GM19397 (cell line): ENCODE data around the gene TNS3.

Experiments used
- ATAC-seq: cut with Tn5 transposase; IDR thresholded peaks from one replicate; pipeline ENCODE4 v1.9.1; 2021; ENCODE audit warnings: mild to moderate bottlenecking, moderate library complexity; ENCODE audit not compliant: unreplicated experiment

Gene TNS3

GRCh38 chr7:47322731-47323130 lies 259.2 kb downstream of the TNS3 start:
- ATAC-seq = no peak

DNA sequence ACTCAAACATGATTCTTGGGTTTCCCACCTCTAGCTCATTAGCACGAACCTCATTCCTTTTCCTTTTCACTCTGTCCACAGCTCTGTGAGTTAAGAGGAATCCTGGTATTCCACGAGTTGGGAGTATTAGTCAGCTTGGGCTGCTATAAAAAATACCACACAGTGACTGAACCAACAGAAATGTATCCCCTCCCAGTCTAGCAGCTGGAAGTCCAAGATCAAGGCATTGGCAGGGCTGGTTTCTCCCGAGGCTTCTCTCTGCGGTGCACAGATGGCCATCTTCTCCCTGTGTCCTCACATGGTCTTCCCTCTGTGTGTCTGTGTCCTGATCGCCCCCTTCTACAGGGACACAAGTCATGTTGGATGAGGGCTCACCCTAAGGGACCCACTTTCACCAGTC lies 261.6 kb downstream of the TNS3 start:
- no peak for ATAC-seq

GRCh38 chr7:47318395-47319182 lies 263.3 kb downstream of the TNS3 start:
- peak; percentile 50 for ATAC-seq

GRCh38 chr7:47317487-47317886 lies 264.4 kb downstream of the TNS3 start:
- no peak for ATAC-seq

DNA sequence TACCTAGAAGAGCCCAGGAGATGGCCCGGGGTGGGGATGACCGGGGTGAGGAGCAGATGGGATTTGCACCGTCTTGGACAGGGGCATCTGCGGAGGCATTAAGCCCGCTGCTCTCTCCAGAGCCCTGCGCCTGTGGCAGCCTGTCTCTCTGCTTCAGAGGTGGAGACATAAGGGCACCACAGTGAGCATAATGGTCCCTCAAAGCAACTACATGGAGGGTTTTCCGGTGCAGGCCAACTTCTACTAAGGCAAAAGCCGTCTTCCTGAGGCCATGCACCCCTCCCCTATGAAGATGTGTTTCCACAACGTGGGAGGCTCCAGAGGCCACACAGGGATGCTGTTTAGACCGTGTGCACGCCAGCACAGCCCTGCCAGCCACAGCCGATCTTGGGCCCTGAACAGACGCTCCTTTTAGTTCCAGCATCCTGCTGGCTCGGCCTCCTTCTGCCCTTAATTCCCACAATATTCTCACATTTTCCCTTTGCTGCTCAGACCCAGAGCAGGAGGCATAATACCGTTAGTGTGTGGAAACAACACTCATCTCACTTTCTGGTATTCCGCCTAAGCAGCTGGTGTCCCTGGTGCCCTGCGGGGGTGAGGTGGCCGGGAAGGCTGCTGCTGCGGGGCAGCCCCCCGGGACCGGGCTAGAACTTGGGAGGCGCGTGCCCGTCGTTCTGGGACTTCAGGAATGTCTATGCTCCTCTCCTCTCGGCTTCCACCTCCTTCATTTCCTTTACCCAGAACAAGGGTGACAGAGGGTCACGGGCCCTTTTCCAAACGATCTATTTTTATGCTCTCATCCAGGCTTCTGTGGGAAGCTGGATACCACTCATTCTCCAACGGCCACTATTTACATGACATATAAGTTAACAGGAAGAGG lies 266.9 kb downstream of the TNS3 start:
- ATAC-seq = no peak

- no peak for ATAC-seq
Measured at GRCh38 chr7:47314248-47314647, 267.7 kb downstream of the TNS3 start.

DNA sequence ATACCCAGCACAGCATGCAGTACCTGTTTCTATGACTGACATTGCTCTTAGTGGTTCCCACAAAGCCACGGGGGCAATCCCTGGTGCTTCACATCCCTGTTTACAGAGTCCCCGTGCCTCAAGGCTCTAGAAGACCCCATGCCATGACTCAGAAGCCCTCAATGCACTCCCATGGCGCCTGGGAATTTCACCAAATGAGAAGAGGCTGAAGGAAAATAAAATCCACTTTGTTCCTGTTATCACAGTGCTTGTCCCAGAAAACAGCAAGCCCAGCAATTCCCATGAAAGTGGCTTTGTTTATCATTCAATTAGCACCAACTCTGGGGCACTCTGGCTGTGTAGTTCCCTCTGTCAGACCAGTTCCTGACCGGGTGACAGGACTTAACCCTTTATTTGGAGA lies 268.3 kb downstream of the TNS3 start:
- ATAC-seq = no peak

DNA sequence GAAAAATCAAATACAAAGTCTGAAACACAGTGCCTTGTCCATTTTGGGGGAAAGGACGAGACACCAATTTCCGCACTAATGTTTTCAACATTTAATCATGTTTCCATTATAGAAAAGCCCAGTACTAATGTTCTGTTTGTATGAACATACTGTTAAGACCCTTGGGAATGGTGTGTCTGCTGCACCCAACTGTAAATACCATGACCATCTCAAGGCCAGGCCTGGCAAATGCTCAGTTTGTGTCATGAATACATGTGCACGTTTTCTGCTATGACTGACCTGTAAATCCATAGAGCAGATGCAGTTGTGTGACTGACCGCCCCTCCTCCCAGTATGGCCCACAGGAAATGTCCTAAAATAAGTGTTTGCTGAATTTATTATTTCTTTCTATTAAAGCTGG lies 270.0 kb downstream of the TNS3 start:
- ATAC-seq = no peak

DNA sequence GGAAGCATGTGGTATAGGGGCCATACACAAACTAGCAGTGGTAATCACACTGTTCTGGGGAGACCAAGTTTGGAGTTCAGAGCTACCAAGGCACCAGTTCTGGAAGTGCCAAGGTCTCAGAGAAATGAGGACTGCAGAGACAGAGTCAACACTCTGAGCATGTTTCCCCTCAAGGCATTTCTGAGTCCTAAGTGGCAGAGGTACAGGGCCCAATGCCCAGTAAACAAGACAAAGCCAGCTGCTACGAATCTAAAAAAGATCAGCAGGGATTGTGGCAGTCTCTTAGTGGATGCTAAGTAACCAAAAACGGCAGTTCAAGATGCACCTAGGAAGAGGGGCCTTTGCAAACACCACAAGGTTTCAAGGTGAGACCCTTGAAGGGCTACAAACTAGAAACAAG lies 271.9 kb downstream of the TNS3 start:
- no peak for ATAC-seq

GRCh38 chr7:47308808-47309207 lies 273.1 kb downstream of the TNS3 start:
- no peak for ATAC-seq

GRCh38 chr7:47307311-47307710 lies 274.6 kb downstream of the TNS3 start:
- ATAC-seq = no peak

DNA sequence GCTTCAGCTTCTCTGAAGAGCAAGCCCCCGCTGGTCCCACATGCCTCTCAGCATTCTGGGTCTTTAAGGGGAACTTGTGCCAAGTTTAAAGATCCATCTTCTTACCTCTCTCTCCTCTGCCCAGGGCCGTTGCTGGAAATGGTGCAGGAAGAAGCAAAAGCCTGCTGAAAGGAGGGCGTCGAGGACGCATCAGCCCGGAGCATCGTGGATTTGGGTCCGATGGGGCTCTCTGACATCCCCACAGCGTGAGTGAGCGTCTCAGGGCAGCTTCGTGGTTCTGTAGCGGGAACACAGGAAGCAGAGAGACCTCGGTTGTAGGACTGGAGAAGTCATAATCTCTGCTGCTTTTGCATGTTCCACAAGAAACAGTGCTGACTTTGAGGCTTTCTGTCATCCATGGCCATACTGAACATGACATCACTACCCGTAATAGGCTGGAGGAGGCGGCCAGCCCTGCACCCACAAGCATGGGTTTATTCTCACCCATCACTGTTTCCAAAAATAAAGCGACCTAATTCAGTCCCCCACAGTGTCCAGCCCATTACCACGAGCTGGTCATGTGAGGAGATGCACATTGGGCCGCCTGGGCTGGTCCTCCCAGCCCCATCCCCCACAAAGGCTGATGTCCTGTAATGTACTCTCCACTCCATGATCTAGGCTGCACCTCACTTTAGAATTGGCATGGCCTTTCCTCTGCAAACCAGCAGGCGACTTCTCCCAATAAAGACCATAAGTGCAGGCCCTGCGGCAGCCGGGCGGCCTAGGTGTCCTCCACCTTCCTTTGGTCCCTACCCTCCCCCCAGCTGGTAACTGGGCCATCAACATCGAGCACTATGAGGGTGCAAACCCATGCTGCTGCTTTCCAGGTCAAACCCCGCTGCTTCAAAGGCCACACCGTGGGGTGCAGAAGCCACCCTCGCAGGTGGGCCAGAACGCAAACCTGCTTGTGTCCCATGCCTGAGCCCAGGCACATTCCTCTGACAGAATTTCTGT lies 276.9 kb downstream of the TNS3 start:
- ATAC-seq = no peak

GRCh38 chr7:47303695-47304453 lies 278.0 kb downstream of the TNS3 start:
- no peak for ATAC-seq

DNA sequence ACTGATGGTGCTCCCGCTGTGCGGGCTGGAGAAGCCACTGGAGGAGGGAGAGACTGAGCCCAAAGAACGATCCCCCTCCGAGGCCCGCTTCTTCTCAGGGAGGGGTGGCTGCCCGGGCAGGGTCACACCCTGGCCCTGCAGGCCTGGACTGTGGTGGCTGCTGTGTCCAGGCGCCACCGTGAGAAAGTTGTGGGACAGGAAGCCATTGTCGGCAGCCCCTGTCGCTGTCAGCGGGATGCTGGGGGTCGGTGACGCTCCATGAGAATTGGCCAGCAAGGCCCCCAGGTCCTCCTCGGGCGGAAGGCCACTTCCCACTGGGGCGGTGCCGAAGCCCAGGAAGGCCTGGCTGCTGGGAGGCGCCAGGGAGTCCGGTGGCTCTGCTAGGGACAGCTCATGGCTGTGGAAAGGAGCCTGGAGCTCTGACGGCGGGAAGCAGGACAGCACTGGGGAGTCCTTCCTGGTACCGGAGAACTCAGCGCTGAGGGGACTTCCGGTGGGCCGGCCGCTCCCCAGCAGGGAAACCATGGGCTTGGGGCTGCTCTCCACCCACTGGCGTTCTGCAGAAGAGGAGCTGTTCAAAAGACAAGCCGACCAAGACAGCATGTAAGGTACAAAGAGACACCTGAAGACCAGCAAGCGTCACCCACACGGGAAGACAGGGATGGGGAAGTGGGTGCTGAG lies 278.8 kb downstream of the TNS3 start:
- ATAC-seq = no peak

DNA sequence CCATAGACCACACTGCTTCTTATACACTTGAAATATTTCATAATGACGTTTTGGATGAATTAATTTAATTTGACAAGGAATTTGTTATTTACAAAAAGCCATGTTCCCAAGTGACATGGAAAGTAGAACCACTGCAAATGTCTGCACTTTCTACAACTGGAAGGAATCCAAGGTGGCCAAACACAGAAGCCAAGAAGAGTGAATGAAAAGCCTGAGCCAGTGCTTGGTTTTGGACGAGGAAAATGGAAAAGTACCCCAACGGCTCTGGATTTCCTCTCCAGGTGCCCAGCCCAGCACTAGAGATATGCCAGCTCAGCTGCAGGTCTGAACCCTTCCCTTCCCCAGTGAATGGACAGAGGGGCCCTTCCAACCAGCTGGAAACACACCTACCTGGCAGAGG lies 279.4 kb downstream of the TNS3 start:
- ATAC-seq = no peak

- no peak for ATAC-seq
Measured at GRCh38 chr7:47301657-47302295, 280.1 kb downstream of the TNS3 start.

DNA sequence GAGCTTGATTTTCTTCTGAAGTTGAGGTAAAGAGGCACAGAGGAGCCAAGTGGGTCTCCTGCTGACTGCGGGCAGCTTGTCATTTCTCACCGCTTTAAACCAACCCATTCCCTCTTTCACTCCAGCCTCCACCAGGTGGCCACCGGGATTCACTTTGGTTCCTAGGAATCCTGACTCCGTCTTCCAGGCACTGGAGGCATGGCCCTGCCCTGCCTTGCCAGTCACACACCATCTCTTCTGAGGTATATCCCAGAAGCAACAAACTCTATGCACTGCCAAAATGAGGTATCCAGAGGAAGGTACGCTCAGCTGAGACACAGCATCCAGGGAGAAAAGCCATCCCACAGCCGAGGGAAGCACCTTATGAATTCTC lies 280.8 kb downstream of the TNS3 start:
- no peak for ATAC-seq

- ATAC-seq = no peak
Measured at GRCh38 chr7:47300472-47301104, 281.3 kb downstream of the TNS3 start.

- ATAC-seq = no peak
Measured at GRCh38 chr7:47299496-47299895, 282.4 kb downstream of the TNS3 start.
